Activated CD4-positive, alpha-beta memory T cell treated with anti-CD3 and anti-CD28 coated beads for 36 hours (primary cell): ENCODE measurements around the gene TUBB6. TPM values are rescaled to one million over a fixed set of nuclear protein-coding genes. Genes with fewer than 3 reads are reported as not detected.

ENCODE experiments used
- CTCF ChIA-PET: fragments of 350-600 bp; sonication (Branson Sonifier 250); formaldehyde crosslinking; loops from one replicate; lab custom pipeline; 2021; ENCODE audit warnings: antibody characterized with exemption, inconsistent platforms; lab: Charles Lee
- POLR2A ChIA-PET: fragments of 350-600 bp; sonication (Branson Sonifier 250); formaldehyde crosslinking; loops from one replicate; lab custom pipeline; 2021; ENCODE audit warnings: antibody characterized with exemption; lab: Charles Lee
- DNase-seq: peaks from one replicate; pipeline ENCODE4 v3.0.0-alpha.2; 2020
- H3K27ac Mint-ChIP-seq: one replicate; pipeline ENCODE4 v1.8.0; 2021; ENCODE audit warnings: mixed read lengths
- H3K27me3 Mint-ChIP-seq: one replicate; pipeline ENCODE4 v1.8.0; 2021; ENCODE audit warnings: mixed read lengths
- H3K36me3 Mint-ChIP-seq: one replicate; pipeline ENCODE4 v1.8.0; 2021; ENCODE audit warnings: mixed read lengths
- H3K4me1 Mint-ChIP-seq: one replicate; pipeline ENCODE4 v1.8.0; 2021; ENCODE audit warnings: low read depth, mixed read lengths
- H3K4me3 Mint-ChIP-seq: one replicate; pipeline ENCODE4 v1.8.0; 2021; ENCODE audit warnings: mild to moderate bottlenecking, mixed read lengths
- H3K9me3 Mint-ChIP-seq: one replicate; pipeline ENCODE4 v1.8.0; 2021; ENCODE audit warnings: mixed read lengths
- intact Hi-C: fragments of 100-400 bp; cut with micrococcal nuclease; formaldehyde crosslinking; loops from one replicate; pipeline ENCODE4 v1.15.1; 2023
- total RNA-seq, 2 experiments: library from RNA; stranded (reverse); gene quantifications; one replicate each; pipeline ENCODE4 v1.2.3, GENCODE V29; 2021

The TUBB6 gene
- total RNA-seq, 2 experiments from 2014 or later: 6.7 to 7.5 TPM

DNA sequence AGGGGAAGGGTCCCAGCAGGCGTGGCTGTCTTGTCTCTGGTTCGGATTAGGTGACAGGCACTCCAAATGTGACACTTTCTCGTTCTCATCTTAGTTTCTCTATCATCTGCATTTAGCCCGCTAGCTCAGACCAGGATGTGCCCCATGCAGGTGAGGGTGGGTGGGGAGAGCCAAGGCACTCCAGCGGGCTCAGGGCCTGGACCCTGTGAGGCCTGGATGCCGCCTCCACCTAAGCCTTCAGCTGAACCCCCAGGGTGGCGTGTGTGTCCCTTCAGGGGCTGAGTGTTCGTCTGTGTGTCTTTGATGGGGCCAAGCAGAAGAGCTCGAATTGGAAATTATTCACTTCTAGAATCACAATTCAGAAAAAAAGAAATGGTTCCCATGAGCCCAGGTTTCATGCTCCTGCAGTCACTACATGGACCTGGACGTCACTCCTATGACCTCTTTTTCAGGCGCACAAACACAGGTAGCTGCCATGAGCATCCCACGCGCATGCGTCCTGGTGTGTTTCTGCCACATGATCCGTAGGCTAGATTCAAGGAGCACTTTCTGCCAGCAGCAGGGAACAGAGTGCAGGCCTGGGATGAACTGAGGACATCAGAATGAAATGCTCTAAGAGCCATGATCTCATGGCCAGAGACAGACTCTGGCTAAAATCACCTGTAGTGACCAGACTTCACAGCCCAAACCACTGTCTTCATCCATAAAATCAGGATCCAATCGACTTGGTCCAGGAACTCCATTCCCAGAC is 28.1 kb upstream of the TUBB6 start:
- H3K4me3 Mint-ChIP-seq: no peak overlapping the region
- H3K36me3 Mint-ChIP-seq: no peaks in the 10 kb centered on the region
- no peaks in the 10 kb centered on the region for H3K9me3 Mint-ChIP-seq
- H3K27me3 Mint-ChIP-seq: peaks cover 11% of the 10 kb centered on the region
- intact Hi-C loops: no loop called here
- H3K4me1 Mint-ChIP-seq: no peaks in the 10 kb centered on the region
- ChIA-PET POLR2A (no interaction called here), CTCF (interaction anchor here (1.6 kb wide), 1 partner anchor 14 kb away, joined by 3 read pairs; no protein-coding TSS in a partner anchor)
- no peak for DNase-seq
- no peak overlapping the region for H3K27ac Mint-ChIP-seq

DNA sequence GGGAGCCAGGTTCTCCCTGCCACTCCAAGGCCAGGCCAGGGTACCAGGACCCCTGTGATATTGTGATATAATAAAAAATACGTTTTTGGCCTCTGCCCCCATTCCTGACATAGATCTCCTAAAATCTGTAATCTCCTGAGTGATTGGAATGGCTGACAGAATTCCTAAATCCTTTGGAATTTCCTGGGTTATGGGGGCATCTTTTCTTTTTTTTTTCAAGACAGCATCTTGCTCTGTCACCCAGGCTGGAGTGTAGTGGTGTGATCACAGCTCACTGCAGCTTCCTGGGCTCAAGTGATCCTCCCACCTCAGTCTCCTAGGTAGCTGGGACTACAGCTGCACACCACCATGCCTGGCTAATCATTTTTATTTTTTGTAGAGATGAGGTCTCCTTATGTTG is 26.2 kb upstream of the TUBB6 start:
- H3K27me3 Mint-ChIP-seq: peaks cover 16% of the 10 kb centered on the region
- ChIA-PET POLR2A (no interaction called here), CTCF (interaction anchor here (4.7 kb wide), 1 partner anchor 10 kb away, joined by 25 read pairs; no protein-coding TSS in a partner anchor)
- H3K27ac Mint-ChIP-seq: no peak overlapping the region
- H3K9me3 Mint-ChIP-seq: no peaks in the 10 kb centered on the region
- no peaks in the 10 kb centered on the region for H3K36me3 Mint-ChIP-seq
- DNase-seq: no peak
- no peak overlapping the region for H3K4me3 Mint-ChIP-seq
- no peaks in the 10 kb centered on the region for H3K4me1 Mint-ChIP-seq
- intact Hi-C loops: no loop called here

DNA sequence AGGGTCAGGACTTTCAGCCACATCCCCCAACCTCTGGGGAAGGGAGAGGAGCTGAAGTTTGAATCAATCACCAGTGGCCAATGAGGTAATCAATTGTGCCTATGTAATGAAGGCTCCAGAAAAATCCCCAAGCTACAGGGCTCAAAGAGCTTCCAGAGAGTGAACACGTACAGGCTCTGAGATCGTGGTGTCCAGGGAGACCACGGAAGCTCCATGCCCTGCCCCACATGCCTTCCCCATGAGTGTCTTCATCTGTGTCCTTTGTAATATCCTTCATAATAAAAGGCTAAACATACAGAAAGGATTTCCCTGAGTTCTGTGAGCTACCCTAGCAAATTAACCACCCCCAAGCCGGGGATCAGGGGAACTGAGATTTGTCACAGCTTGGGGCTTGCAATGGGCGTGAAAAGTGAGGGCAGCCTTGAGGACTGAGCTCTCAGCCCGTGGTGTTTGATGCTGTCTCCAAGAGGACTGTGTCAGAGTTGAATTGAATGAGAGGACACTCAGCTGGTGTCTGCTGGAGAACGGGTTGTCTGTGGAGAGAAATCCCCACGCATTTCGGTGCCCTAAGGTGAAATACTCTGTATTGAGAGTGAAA is 25.5 kb upstream of the TUBB6 start:
- Mint-ChIP-seq H3K27ac (no peak overlapping the region), H3K27me3 (peaks cover 18% of the 10 kb centered on the region), H3K4me1 (no peaks in the 10 kb centered on the region), H3K4me3 (no peak overlapping the region), H3K9me3 (no peaks in the 10 kb centered on the region), H3K36me3 (no peaks in the 10 kb centered on the region)
- ChIA-PET CTCF (interaction anchor here (4.7 kb wide), 1 partner anchor 11 kb away, joined by 25 read pairs; no protein-coding TSS in a partner anchor), POLR2A (no interaction called here)
- DNase-seq: no peak
- intact Hi-C loops: no loop called here

- CTCF ChIA-PET: interaction anchor here (4.7 kb wide), 1 partner anchor 12 kb away, joined by 25 read pairs; no protein-coding TSS in a partner anchor
- intact Hi-C loops: no loop called here
- DNase-seq: no peak
- Mint-ChIP-seq H3K4me3 (no peak overlapping the region), H3K36me3 (no peaks in the 10 kb centered on the region), H3K27ac (no peak overlapping the region), H3K9me3 (no peaks in the 10 kb centered on the region), H3K4me1 (peaks cover 2% of the 10 kb centered on the region), H3K27me3 (peaks cover 24% of the 10 kb centered on the region)
- POLR2A ChIA-PET: no interaction called here
These were observed 24.8 kb upstream of the TUBB6 start for GRCh38 chr18:12283256-12283655.

DNA sequence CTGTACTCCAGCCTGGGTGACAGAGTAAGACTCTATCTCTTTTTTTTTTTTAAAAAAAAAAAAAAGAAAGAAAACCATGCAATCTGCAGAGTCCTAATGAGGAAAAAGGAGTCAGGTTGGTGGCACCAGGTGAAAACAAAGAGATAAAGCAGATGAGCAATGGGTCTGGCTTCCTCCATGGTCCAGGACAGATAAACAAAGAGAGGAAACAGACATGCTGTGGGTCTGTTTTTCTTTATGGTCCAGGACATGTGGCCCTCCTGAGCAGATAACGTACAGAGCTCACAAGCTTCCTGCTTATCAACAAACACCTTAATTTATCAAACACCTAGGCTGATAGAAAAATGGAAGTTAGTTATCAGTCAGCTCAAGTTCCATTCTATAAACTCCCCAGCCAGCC is 24.4 kb upstream of the TUBB6 start:
- Mint-ChIP-seq H3K4me1 (peaks cover 2% of the 10 kb centered on the region), H3K9me3 (no peaks in the 10 kb centered on the region), H3K27me3 (peaks cover 28% of the 10 kb centered on the region), H3K4me3 (no peak overlapping the region), H3K27ac (no peak overlapping the region), H3K36me3 (no peaks in the 10 kb centered on the region)
- intact Hi-C loops: no loop called here
- no peak for DNase-seq
- POLR2A ChIA-PET: no interaction called here
- CTCF ChIA-PET: interaction anchor here (4.7 kb wide), 1 partner anchor 12 kb away, joined by 25 read pairs; no protein-coding TSS in a partner anchor

DNA sequence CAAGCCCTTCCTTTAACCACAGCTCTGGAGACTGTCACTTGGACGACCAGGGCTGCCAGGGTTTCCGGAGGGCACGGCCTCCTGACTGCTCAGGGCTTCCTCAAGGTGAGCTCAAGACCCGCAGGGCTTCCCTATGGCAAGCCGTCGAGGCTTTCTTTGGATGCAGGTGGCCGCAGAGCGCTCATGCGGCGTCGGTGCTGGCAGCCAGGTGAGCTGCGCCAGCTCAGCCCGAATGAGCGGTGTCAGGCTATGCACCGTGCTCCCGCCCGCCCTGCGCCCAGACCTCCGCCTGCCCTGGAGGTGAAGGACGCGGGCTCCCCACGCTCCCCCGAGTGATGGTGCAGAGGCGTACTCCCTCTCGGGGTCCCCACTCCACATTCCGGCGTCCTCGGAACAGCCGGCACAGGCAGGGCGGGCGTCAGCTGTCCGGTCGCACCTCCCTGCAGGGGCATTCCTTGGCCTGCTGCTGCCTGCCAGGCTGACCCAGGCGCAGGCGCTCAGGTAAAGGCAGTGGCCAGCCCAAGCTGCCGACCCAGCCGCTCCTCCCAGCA is 20.8 kb upstream of the TUBB6 start:
- no peak for DNase-seq
- POLR2A ChIA-PET: no interaction called here
- CTCF ChIA-PET: interaction anchor here (1.2 kb wide), 1 partner anchor 15 kb away, joined by 4 read pairs; no protein-coding TSS in a partner anchor
- Mint-ChIP-seq H3K36me3 (no peaks in the 10 kb centered on the region), H3K27ac (no peak overlapping the region), H3K27me3 (peaks cover 48% of the 10 kb centered on the region), H3K4me3 (no peak overlapping the region), H3K9me3 (no peaks in the 10 kb centered on the region), H3K4me1 (peaks cover 2% of the 10 kb centered on the region)
- intact Hi-C loops: no loop called here

GRCh38 chr18:12287684-12288402 is 20.2 kb upstream of the TUBB6 start:
- H3K9me3 Mint-ChIP-seq: no peaks in the 10 kb centered on the region
- H3K27me3 Mint-ChIP-seq: peaks cover 45% of the 10 kb centered on the region

GRCh38 chr18:12288403-12288755 is 19.7 kb upstream of the TUBB6 start:
- Mint-ChIP-seq H3K9me3 (no peaks in the 10 kb centered on the region), H3K4me1 (peaks cover 2% of the 10 kb centered on the region), H3K27ac (no peak overlapping the region), H3K36me3 (no peaks in the 10 kb centered on the region), H3K27me3 (peaks cover 43% of the 10 kb centered on the region), H3K4me3 (no peak overlapping the region)
- DNase-seq: no peak
- ChIA-PET POLR2A (no interaction called here), CTCF (interaction anchor here (1.7 kb wide), 1 partner anchor 16 kb away, joined by 6 read pairs; no protein-coding TSS in a partner anchor)
- intact Hi-C loops: no loop called here

More at GRCh38 chr18:12287684-12288402, 20.2 kb upstream of the TUBB6 start:
- Mint-ChIP-seq H3K4me1 (peaks cover 2% of the 10 kb centered on the region), H3K4me3 (no peak overlapping the region), H3K27ac (no peak overlapping the region), H3K36me3 (no peaks in the 10 kb centered on the region)
- CTCF ChIA-PET: interaction anchor here (1.2 to 1.7 kb wide), 2 partner anchors 16 kb away, joined by 4 to 6 read pairs; no protein-coding TSS in a partner anchor
- no peak for DNase-seq
- intact Hi-C loops: no loop called here
- POLR2A ChIA-PET: no interaction called here

DNA sequence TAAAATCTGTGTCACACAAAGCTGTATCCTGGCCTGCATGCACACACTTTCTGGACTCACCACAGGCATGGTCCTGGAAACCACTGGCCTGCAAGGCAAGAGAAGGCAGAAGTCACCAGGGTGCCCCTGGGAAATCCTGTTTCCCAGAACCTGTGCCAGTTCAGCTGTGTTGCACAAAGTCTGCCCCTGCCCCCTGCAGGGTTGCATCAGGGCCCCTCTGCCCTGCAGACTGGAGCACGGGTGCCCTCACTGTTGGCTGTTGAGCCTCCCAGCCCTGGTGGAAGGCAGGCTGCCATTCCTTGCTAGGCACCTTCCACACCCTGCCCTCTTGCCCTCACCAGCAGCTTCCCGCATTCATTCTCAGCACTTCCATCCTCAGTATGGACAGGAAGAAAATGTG is 18.0 kb upstream of the TUBB6 start:
- H3K36me3 Mint-ChIP-seq: no peaks in the 10 kb centered on the region
- ChIA-PET POLR2A (no interaction called here), CTCF (no interaction called here)
- no peak overlapping the region for H3K4me3 Mint-ChIP-seq
- no peaks in the 10 kb centered on the region for H3K9me3 Mint-ChIP-seq
- H3K4me1 Mint-ChIP-seq: peaks cover 2% of the 10 kb centered on the region
- no peak for DNase-seq
- H3K27me3 Mint-ChIP-seq: peaks cover 49% of the 10 kb centered on the region
- intact Hi-C loops: no loop called here
- H3K27ac Mint-ChIP-seq: no peak overlapping the region

- Mint-ChIP-seq H3K27ac (no peak overlapping the region), H3K27me3 (peaks cover 46% of the 10 kb centered on the region), H3K36me3 (no peaks in the 10 kb centered on the region), H3K9me3 (no peaks in the 10 kb centered on the region), H3K4me1 (peaks cover 2% of the 10 kb centered on the region), H3K4me3 (no peak overlapping the region)
- no peak for DNase-seq
- POLR2A ChIA-PET: no interaction called here
- intact Hi-C loops: no loop called here
- CTCF ChIA-PET: interaction anchor here (0.9 kb wide), 1 partner anchor 19 kb away, joined by 3 read pairs; no protein-coding TSS in a partner anchor
These were observed 16.9 kb upstream of the TUBB6 start for GRCh38 chr18:12291161-12291560.

DNA sequence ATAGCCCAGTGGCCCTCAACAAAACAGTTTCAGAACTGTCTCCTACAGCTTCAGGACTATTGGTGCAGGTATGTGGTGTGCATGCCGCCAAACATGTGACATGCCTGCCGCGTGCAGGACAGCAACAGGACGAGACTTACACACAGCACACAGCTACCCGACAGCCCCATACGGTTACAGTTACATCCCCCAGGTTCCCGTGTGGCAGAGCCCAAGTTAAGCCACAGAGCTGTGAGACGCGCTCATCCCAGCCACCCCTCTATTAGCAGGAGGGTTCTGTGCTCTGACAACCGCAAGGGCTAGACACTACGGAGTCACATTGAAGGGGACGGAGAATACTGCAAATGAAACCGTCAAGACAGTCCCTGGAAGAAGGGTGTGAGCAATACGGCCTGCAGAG is 16.4 kb upstream of the TUBB6 start:
- Mint-ChIP-seq H3K4me3 (no peak overlapping the region), H3K27me3 (peaks cover 46% of the 10 kb centered on the region), H3K36me3 (no peaks in the 10 kb centered on the region), H3K9me3 (no peaks in the 10 kb centered on the region), H3K4me1 (peaks cover 2% of the 10 kb centered on the region), H3K27ac (no peak overlapping the region)
- intact Hi-C loops: no loop called here
- POLR2A ChIA-PET: no interaction called here
- DNase-seq: no peak
- CTCF ChIA-PET: interaction anchor here (0.9 kb wide), 1 partner anchor 20 kb away, joined by 3 read pairs; no protein-coding TSS in a partner anchor

DNA sequence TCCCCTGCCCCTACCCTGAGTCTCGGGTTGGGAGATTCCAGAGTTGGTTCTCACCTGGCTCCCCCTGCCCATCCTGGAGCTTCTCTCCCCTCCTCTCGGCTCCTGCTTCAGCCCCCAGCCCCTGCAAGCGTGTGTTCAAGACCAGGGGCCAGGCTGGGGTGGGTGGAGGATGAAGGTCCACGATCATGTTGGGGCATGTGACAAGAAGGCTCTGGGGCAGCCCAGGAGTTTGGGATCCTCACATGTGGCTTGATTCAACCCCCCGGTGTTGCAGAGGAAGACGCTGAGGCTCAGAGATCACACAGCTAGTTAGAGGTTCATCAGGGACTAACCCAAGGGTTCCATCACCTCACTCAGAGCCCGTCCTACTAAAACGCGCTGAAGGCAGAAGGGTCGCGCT is 14.2 kb upstream of the TUBB6 start:
- no peak for DNase-seq
- POLR2A ChIA-PET: no interaction called here
- Mint-ChIP-seq H3K4me3 (no peak overlapping the region), H3K27ac (no peak overlapping the region), H3K27me3 (peaks cover 35% of the 10 kb centered on the region), H3K9me3 (no peaks in the 10 kb centered on the region), H3K36me3 (no peaks in the 10 kb centered on the region), H3K4me1 (no peaks in the 10 kb centered on the region)
- CTCF ChIA-PET: no interaction called here
- intact Hi-C loops: no loop called here
